GM18867 (cell line): Measurements from ENCODE around the gene SOX12.
"Not testable (repeated sequence)": the region's sequence is repeated elsewhere in the genome, so short reads cannot be mapped to it uniquely, and the experiment has no call there.

ENCODE experiments used
- ATAC-seq: cut with Tn5 transposase; IDR thresholded peaks from one replicate; pipeline ENCODE4 v1.9.1; 2021; ENCODE audit warnings: mild to moderate bottlenecking, moderate library complexity; ENCODE audit not compliant: unreplicated experiment

Gene SOX12

GRCh38 chr20:376750-377149 lies 51.4 kb downstream of the SOX12 start:
- no peak for ATAC-seq

GRCh38 chr20:377578-377977 lies 52.2 kb downstream of the SOX12 start:
- not testable (repeated sequence) for ATAC-seq

GRCh38 chr20:378961-379336 lies 53.6 kb downstream of the SOX12 start:
- ATAC-seq, result no peak
